K562 treated with DMSO at 1 percent for 48 hours (cell line): Measurements from ENCODE around the gene CDX4. TPM values are rescaled to one million over a fixed set of nuclear protein-coding genes. Genes with fewer than 3 reads are reported as not detected.

ENCODE experiments used
- total RNA-seq: library from RNA; unstranded; fragments of 300-600 nt; gene quantifications from 2 replicates; pipeline ENCODE4 v1.2.3, GENCODE V29; 2022; ENCODE audit warnings: low replicate concordance; ENCODE audit errors: extremely low read depth

The CDX4 gene, protein sequence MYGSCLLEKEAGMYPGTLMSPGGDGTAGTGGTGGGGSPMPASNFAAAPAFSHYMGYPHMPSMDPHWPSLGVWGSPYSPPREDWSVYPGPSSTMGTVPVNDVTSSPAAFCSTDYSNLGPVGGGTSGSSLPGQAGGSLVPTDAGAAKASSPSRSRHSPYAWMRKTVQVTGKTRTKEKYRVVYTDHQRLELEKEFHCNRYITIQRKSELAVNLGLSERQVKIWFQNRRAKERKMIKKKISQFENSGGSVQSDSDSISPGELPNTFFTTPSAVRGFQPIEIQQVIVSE
- not detected in 2 replicates for total RNA-seq

DNA sequence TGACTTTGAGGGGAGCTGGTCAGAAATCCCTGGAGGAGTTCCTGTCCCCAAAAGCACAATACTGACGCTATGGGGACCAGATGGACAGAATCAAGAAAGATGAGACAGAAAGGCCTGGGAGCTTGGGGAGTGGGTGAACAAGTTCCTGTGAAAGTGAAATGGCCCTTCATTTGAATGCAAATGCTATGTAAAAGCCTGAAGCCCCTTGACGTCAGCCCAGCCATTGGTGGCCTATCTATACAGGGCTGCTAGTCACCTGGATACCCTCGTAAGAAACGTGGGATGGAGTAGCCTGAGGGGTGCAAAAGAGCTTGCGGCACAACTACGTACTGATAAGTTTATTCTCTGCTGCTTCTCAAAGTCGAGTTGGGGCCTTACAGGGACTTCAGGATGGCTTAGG, at the start of gene CDX4:
Gene CDX4, plus strand, starts transcription at position 223 of the 400 bp plus-strand sequence. CDS start 201 bp downstream, outside the sequence.

Other genes with a start within 250 kb of the CDX4 start
- not detected in 2 replicates for gene NAP1L2, start 232.2 kb upstream of the CDX4 start, total RNA-seq
- gene CHIC1, start 116.1 kb downstream of the CDX4 start, total RNA-seq: not detected in 2 replicates